Measurements from ENCODE around the gene TMEM19. TPM values are rescaled to one million over a fixed set of nuclear protein-coding genes. Genes with fewer than 3 reads are reported as not detected.
"Not testable (repeated sequence)": the region's sequence is repeated elsewhere in the genome, so short reads cannot be mapped to it uniquely, and the experiment has no call there.

Gene TMEM19
- total RNA-seq, 1 donor from 2014 or later, result 44.6 TPM

GRCh38 chr12:71665090-71665463 lies 20.8 kb upstream of the TMEM19 start:
- no peak for DNase-seq (ENCODE audit: low read depth in 2 of 2)

DNA sequence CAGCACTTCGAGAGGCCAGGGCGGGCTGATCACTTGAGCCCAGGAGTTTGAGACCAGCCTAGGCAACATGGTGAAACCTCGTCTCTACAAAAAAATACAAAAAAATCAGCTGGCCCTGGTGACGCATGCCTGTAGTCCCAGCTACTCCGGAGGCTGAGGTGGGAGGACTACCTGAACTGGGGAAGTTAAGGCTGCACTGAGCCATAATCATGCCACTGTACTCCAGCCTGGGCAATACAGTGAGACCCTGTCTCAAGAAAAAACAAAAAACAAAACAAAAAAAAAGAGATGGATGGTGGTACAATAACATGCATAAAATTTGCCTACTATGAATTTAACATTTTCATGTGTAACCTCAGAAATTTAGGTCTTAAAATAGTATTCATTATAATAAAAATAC lies 19.6 kb upstream of the TMEM19 start:
- no peak for DNase-seq (ENCODE audit: low read depth in 2 of 2)

GRCh38 chr12:71671311-71671710 lies 14.6 kb upstream of the TMEM19 start:
- DNase-seq (ENCODE audit: low read depth in 2 of 2), result no peak

- peak in 1 of 2 donors; percentile 27 for DNase-seq (ENCODE audit: low read depth in 2 of 2)
Measured at GRCh38 chr12:71671816-71672215, 14.1 kb upstream of the TMEM19 start.

- no peak for DNase-seq (ENCODE audit: low read depth in 2 of 2)
Measured at GRCh38 chr12:71682466-71682865, 3.4 kb upstream of the TMEM19 start.

DNA sequence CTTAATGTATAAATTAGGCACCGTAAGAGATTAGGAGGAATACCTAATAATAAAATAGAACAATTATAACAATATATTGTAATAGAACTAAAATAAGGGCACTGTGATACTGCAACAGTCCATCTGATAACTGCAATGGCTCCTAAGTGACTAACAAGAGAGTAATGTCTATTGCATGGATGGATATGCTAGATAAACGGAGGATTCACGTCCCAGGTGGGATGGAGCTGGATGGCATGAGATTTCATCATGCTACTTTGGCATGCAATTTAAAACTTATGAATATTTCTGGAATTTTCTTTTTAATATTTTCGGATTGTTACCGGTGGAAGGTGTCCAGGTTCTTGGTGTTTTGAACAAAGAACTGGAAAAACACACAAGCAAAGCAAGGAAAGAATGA lies 2.2 kb upstream of the TMEM19 start:
- DNase-seq (ENCODE audit: low read depth in 2 of 2), result no peak

DNA sequence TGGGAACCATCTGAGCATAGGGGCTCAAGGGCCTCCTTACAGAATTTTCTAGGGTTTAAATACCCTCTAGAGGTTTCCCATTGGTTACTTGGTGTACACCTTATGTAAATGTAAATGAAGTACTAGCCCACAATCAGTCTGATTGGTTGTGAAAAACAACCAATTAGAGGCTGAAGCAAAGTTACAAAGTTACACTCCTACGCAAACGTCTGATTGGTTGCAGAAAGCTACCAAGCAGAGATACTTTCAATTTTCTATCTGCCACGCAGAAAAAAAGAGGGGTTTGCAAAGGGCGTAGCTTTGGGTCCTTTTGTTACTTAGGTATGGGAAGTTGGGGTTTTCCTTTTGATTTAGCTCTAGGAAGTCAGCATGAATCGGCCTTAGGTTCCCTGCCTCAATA lies 1.8 kb upstream of the TMEM19 start:
- DNase-seq (ENCODE audit: low read depth in 2 of 2), result peak in 1 of 2 donors; percentile 4

GRCh38 chr12:71685312-71685906 lies 473 bp upstream of the TMEM19 start:
- DNase-seq (ENCODE audit: low read depth in 2 of 2), result no peak

DNA sequence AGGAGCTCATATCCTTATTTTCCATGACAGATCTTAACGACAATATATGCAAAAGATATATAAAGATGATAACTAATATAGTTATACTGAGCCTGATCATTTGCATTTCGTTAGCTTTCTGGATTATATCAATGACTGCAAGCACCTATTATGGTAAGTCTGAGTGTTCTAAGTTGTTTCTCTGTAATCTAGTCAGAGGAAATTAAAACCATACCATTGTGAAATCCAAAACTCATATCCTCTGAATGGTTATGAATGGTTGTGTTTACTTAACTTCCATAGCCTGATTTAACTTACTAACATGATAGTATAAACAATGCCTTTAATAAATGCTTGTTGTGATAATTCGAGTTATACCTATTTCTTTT lies 760 bp downstream of the TMEM19 start:
- no peak for DNase-seq (ENCODE audit: low read depth in 2 of 2)

- DNase-seq (ENCODE audit: low read depth in 2 of 2), result not testable (repeated sequence)
Measured at GRCh38 chr12:71687172-71687571, 1.3 kb downstream of the TMEM19 start.

DNA sequence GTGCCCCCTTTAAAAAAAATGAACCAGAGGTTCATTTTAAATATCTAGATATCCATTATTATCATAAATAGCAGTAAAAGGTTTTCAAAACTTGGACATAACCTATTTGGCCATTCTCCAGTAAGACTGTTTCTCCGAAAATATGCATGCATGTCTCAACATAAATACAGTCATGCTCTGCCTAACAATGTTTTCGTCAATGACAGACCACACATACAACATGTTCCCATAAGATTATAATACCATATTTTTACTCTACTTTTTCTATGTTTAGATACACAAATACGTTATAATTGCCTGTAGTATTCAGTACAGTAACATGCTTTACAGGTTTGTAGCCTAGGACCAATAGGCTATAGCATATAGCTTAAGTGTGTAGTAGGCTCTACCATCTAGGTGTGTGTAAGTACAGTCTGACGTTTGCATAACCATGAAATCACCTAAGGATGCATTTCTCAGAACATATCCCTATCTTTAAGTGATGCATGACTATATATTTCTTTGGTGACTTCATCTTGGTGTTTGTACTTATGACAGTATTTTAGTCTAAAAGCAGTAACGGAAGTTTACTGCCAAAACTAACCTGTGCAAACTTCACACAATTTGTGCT lies 3.2 kb downstream of the TMEM19 start:
- DNase-seq (ENCODE audit: low read depth in 2 of 2), result no peak

GRCh38 chr12:71691504-71692129 lies 5.7 kb downstream of the TMEM19 start:
- DNase-seq (ENCODE audit: low read depth in 2 of 2), result no peak

- DNase-seq (ENCODE audit: low read depth in 2 of 2), result no peak
Measured at GRCh38 chr12:71693126-71693525, 7.2 kb downstream of the TMEM19 start.

GRCh38 chr12:71693651-71694050 lies 7.8 kb downstream of the TMEM19 start:
- not testable (repeated sequence) for DNase-seq (ENCODE audit: low read depth in 2 of 2)

GRCh38 chr12:71694099-71694820 lies 8.4 kb downstream of the TMEM19 start:
- DNase-seq (ENCODE audit: low read depth in 2 of 2), result no peak

GRCh38 chr12:71695782-71696181 lies 9.9 kb downstream of the TMEM19 start:
- no peak for DNase-seq (ENCODE audit: low read depth in 2 of 2)

GRCh38 chr12:71702181-71702580 lies 16.3 kb downstream of the TMEM19 start:
- not testable (repeated sequence) for DNase-seq (ENCODE audit: low read depth in 2 of 2)

GRCh38 chr12:71702590-71702989 lies 16.7 kb downstream of the TMEM19 start:
- DNase-seq (ENCODE audit: low read depth in 2 of 2), result no peak

- no peak for DNase-seq (ENCODE audit: low read depth in 2 of 2)
Measured at GRCh38 chr12:71703206-71703605, 17.3 kb downstream of the TMEM19 start.

GRCh38 chr12:71704920-71705319 lies 19.0 kb downstream of the TMEM19 start:
- DNase-seq (ENCODE audit: low read depth in 2 of 2), result no peak

DNA sequence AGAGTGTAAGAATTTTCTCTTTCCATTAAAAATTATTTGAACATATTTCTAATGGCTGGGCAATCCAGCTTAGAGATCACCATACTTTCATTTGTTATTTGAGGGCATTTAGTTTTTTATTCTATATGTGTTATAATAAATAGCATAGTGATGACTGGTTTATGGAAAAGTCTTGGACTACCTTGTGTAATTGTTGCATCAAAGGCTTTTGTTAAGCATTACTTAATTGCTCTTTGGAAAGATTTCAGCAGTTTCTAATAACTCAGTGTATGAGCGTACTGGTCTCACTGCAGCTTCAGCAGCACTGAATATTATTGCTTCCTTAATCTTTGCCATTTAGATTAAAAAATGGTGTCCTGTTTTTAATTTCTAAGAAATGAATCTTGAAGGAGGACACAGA lies 22.8 kb downstream of the TMEM19 start:
- DNase-seq (ENCODE audit: low read depth in 2 of 2), result no peak

- DNase-seq (ENCODE audit: low read depth in 2 of 2), result peak in 1 of 2 donors; percentile 77
Measured at GRCh38 chr12:71710276-71711125, 24.6 kb downstream of the TMEM19 start.

Data from lung microvascular endothelial cell (primary cell).